GM19239 (cell line): ENCODE results near the gene VKORC1.
A peak's percentile ranks its signal among the peaks of the same experiment; 100 is the strongest.

Experiments
- DNase-seq: peaks from one replicate; pipeline ENCODE4 v3.0.0; 2011; ENCODE audit warnings: low spot score; ENCODE audit not compliant: insufficient read length
- FAIRE-seq: peaks from 2 replicates; lab custom pipeline; 2011; peaks lifted over from hg19 to GRCh38; lab: Jason Lieb, UNC

The VKORC1 gene

GRCh38 chr16:31084584-31085302, 9.9 kb downstream of the VKORC1 start:
- no peak for FAIRE-seq

GRCh38 chr16:31083981-31084380, 10.6 kb downstream of the VKORC1 start:
- FAIRE-seq, result no peak
- DNase-seq, result no peak

More at GRCh38 chr16:31084584-31085302, 9.9 kb downstream of the VKORC1 start:
- no peak for DNase-seq

GRCh38 chr16:31083556-31083955, 11.0 kb downstream of the VKORC1 start:
- DNase-seq (no peak), FAIRE-seq (no peak)

- FAIRE-seq (no peak), DNase-seq (no peak)
Measured at GRCh38 chr16:31083081-31083480, 11.5 kb downstream of the VKORC1 start.

GRCh38 chr16:31082368-31083045, 12.1 kb downstream of the VKORC1 start:
- FAIRE-seq (no peak), DNase-seq (no peak)

- FAIRE-seq (no peak), DNase-seq (no peak)
Measured at GRCh38 chr16:31081428-31082351, 12.9 kb downstream of the VKORC1 start.

- DNase-seq, result no peak
- FAIRE-seq, result no peak
Measured at GRCh38 chr16:31080756-31081419, 13.7 kb downstream of the VKORC1 start.

GRCh38 chr16:31080035-31080629, 14.5 kb downstream of the VKORC1 start:
- DNase-seq (no peak), FAIRE-seq (no peak)

GRCh38 chr16:31079342-31079944, 15.2 kb downstream of the VKORC1 start:
- FAIRE-seq (no peak), DNase-seq (no peak)

- FAIRE-seq, result no peak
- DNase-seq, result no peak
Measured at GRCh38 chr16:31078597-31079341, 15.8 kb downstream of the VKORC1 start.

- DNase-seq (no peak), FAIRE-seq (no peak)
Measured at GRCh38 chr16:31077592-31078396, 16.8 kb downstream of the VKORC1 start.

GRCh38 chr16:31077024-31077423, 17.6 kb downstream of the VKORC1 start:
- FAIRE-seq, result no peak
- no peak for DNase-seq

- DNase-seq (no peak), FAIRE-seq (no peak)
Measured at GRCh38 chr16:31076319-31076718, 18.3 kb downstream of the VKORC1 start.

- DNase-seq (no peak), FAIRE-seq (no peak)
Measured at GRCh38 chr16:31074814-31075183, 19.8 kb downstream of the VKORC1 start.

GRCh38 chr16:31073970-31074813, 20.4 kb downstream of the VKORC1 start, which contains the start of the genes ZNF646 and ZNF668:
ZNF646 (plus strand) TSS chr16:31074422; CDS start chr16:31076325, 1,903 bp downstream.
ZNF668 (minus strand) TSS chr16:31074240; CDS start chr16:31064459, 9,781 bp downstream.
- peak; percentile 92 for FAIRE-seq
- peak; percentile 98 for DNase-seq

- no peak for FAIRE-seq
- DNase-seq, result peak; percentile 77
Measured at GRCh38 chr16:31073142-31073969, 21.2 kb downstream of the VKORC1 start.
